IMR-90 (cell line): ENCODE measurements around the gene SWI5. TPM values are rescaled to one million over a fixed set of nuclear protein-coding genes. Genes with fewer than 3 reads are reported as not detected.

Experiments used
- ATAC-seq: fragments of 200-7000 bp; cut with Tn5 transposase; 2 replicates; pipeline ENCODE4 v1.9.1; 2020; ENCODE audit warnings: low read depth, mild to moderate bottlenecking, moderate library complexity
- BruUV-seq: library from RNA; stranded (reverse); fragments of 400-500 nt; replicated peaks from 2 replicates; lab custom pipeline; 2021; lab: Mats Ljungman, UMichigan
- CTCF ChIA-PET: fragments of 300-600 bp; formaldehyde crosslinking; extraction: SDS; loops from one replicate; lab custom pipeline; 2021; ENCODE audit warnings: antibody characterized with exemption; lab: Yijun Ruan, JAX
- POLR2A ChIA-PET: fragments of 300-600 bp; sonication (Branson Sonifier 250); formaldehyde crosslinking; loops from one replicate; lab custom pipeline; 2022; ENCODE audit warnings: antibody characterized with exemption; ENCODE audit not compliant: unreplicated experiment; lab: Charles Lee
- DNase-seq: peaks from one replicate; pipeline ENCODE4 v3.0.0; 2013
- H2AFZ ChIP-seq: replicated peaks from 2 replicates; pipeline ENCODE3; 2013; ENCODE audit warnings: low read length, mild to moderate bottlenecking; ENCODE audit not compliant: poor library complexity
- H2AK5ac ChIP-seq: 2 replicates; pipeline ENCODE4 v1.6.1; 2013; ENCODE audit warnings: low read depth, low read length, inconsistent platforms
- H2AK9ac ChIP-seq: replicated peaks from 2 replicates; pipeline ENCODE3; 2013; ENCODE audit warnings: mild to moderate bottlenecking, low read depth, low read length, moderate library complexity; ENCODE audit not compliant: poor library complexity
- H2BK120ac ChIP-seq: 2 replicates; pipeline ENCODE4 v1.6.1; 2013; ENCODE audit warnings: low read depth, low read length, inconsistent platforms
- H2BK15ac ChIP-seq: 3 replicates; pipeline ENCODE4 v1.6.1; 2013; ENCODE audit warnings: low read depth, low read length, inconsistent platforms
- H2BK20ac ChIP-seq: 2 replicates; pipeline ENCODE4 v1.6.1; 2013; ENCODE audit warnings: low read depth, mild to moderate bottlenecking, inconsistent platforms, low read length, moderate library complexity
- H2BK5ac ChIP-seq: 2 replicates; pipeline ENCODE4 v1.6.1; 2013; ENCODE audit warnings: mild to moderate bottlenecking, low read depth, low read length, inconsistent platforms; ENCODE audit not compliant: poor library complexity, severe bottlenecking
- H3K14ac ChIP-seq: replicated peaks from 2 replicates; pipeline ENCODE4 v1.6.1; 2013; ENCODE audit warnings: low read depth, low read length, inconsistent platforms
- H3K18ac ChIP-seq: 2 replicates; pipeline ENCODE4 v1.6.1; 2013; ENCODE audit warnings: low read depth, low read length, control low read depth
- H3K23ac ChIP-seq: 2 replicates; pipeline ENCODE4 v1.6.1; 2013; ENCODE audit warnings: low read depth, low read length, inconsistent platforms
- H3K27ac ChIP-seq: 2 replicates; pipeline ENCODE4 v1.5.1; 2013; ENCODE audit warnings: mild to moderate bottlenecking, control low read depth, low read length; ENCODE audit not compliant: insufficient read depth
- H3K27me3 ChIP-seq: 2 replicates; pipeline ENCODE4 v1.6.1; 2013; ENCODE audit warnings: low read length; ENCODE audit not compliant: control insufficient read depth, insufficient read depth
- H3K36me3 ChIP-seq: 2 replicates; pipeline ENCODE4 v1.6.1; 2013; ENCODE audit warnings: low read length, mixed read lengths; ENCODE audit not compliant: control insufficient read depth, insufficient read depth
- H3K4ac ChIP-seq: 2 replicates; pipeline ENCODE4 v1.6.1; 2013; ENCODE audit warnings: low read depth, low read length, inconsistent platforms
- H3K4me1 ChIP-seq: 2 replicates; pipeline ENCODE4 v1.6.1; 2013; ENCODE audit warnings: low read length, mixed read lengths; ENCODE audit not compliant: control insufficient read depth, insufficient read depth
- H3K4me2 ChIP-seq: 2 replicates; pipeline ENCODE4 v1.6.1; 2013; ENCODE audit warnings: low read depth, mild to moderate bottlenecking, control low read depth, low read length, moderate library complexity
- H3K4me3 ChIP-seq: 2 replicates; pipeline ENCODE4 v1.5.1; 2013; ENCODE audit warnings: low read depth, mild to moderate bottlenecking, control low read depth, low read length, moderate library complexity; ENCODE audit not compliant: insufficient read depth
- H3K56ac ChIP-seq: 2 replicates; pipeline ENCODE4 v1.6.1; 2013; ENCODE audit warnings: low read length, inconsistent platforms; ENCODE audit not compliant: insufficient read depth; ENCODE audit errors: extremely low read depth
- H3K79me1 ChIP-seq, 2 experiments: 2 replicates each; pipeline ENCODE4 v1.6.1; 2013; ENCODE audit warnings: low read length in 2 of 2, inconsistent platforms in 1 of 2, low read depth in 1 of 2
- H3K9ac ChIP-seq: 2 replicates; pipeline ENCODE4 v1.6.1; 2013; ENCODE audit warnings: low read depth, low read length, control low read depth
- H3K9me1 ChIP-seq: 2 replicates; pipeline ENCODE4 v1.6.1; 2013; ENCODE audit warnings: low read length, inconsistent platforms; ENCODE audit not compliant: insufficient read depth
- H3K9me3 ChIP-seq: 2 replicates; pipeline ENCODE4 v1.6.1; 2013; ENCODE audit warnings: low read length; ENCODE audit not compliant: control insufficient read depth, insufficient read depth
- H4K20me1 ChIP-seq: 2 replicates; pipeline ENCODE4 v1.6.1; 2013; ENCODE audit warnings: low read length, inconsistent platforms; ENCODE audit not compliant: insufficient read depth
- H4K5ac ChIP-seq: 2 replicates; pipeline ENCODE4 v1.6.1; 2013; ENCODE audit warnings: mild to moderate bottlenecking, low read depth, low read length, control low read depth
- H4K8ac ChIP-seq, 2 experiments: 2 replicates each; pipeline ENCODE4 v1.6.1; 2013; ENCODE audit warnings: low read depth in 2 of 2, low read length in 2 of 2, control low read depth in 1 of 2, inconsistent platforms in 1 of 2
- H4K91ac ChIP-seq: 2 replicates; pipeline ENCODE4 v1.6.1; 2013; ENCODE audit warnings: low read depth, low read length, inconsistent platforms; ENCODE audit not compliant: insufficient read depth
- BHLHE40 ChIP-seq: fragments of 150-350 bp; IDR thresholded peaks from 2 replicates; pipeline ENCODE4 v1.6.1; 2016; ENCODE audit warnings: mild to moderate bottlenecking, low read depth, low read length
- WGBS, 2 experiments: methylation state at CpG; one replicate each; pipeline versions ENCODE4 v1.1.5 to v1.1.7; 2013; ENCODE audit warnings: missing lambda C conversion rate in 2 of 2; ENCODE audit not compliant: insufficient read length in 1 of 2; ENCODE audit errors: extremely low coverage in 2 of 2; 5-methylcytosine and 5-hydroxymethylcytosine counted together
- dilution Hi-C: fragments of 300-500 bp; cut with HindIII; formaldehyde crosslinking; loops from one replicate; pipeline ENCODE4 v1.14.3; 2018; ENCODE audit warnings: low sequenced_read_pairs; ENCODE audit not compliant: unreplicated experiment
- in situ Hi-C: fragments of 300-500 bp; cut with MboI; formaldehyde crosslinking; loops from 3 replicates; pipeline ENCODE4 v1.14.3; 2019; ENCODE audit warnings: low sequenced_read_pairs, inconsistent platforms, mixed read lengths
- intact Hi-C: fragments of 100-400 bp; cut with micrococcal nuclease; formaldehyde crosslinking; loops from 2 replicates; pipeline ENCODE4 v1.10.0; 2022
- polyA plus RNA-seq, 3 experiments: library from polyadenylated mRNA; depleted of rRNA; stranded (reverse); fragments of >200 nt; gene quantifications; 2 replicates each; pipeline ENCODE4 v1.2.3, GENCODE V29; 2012; ENCODE audit warnings: low replicate concordance in 1 of 3
- total RNA-seq: library from RNA; depleted of rRNA; stranded (reverse); fragments of >200 nt; gene quantifications from 2 replicates; pipeline ENCODE4 v1.2.3, GENCODE V29; 2012

The SWI5 gene
- total and polyA plus RNA-seq, 2 of the 4 experiments (the other 2 are of a cell fraction): 38.9 to 93.5 TPM

DNA sequence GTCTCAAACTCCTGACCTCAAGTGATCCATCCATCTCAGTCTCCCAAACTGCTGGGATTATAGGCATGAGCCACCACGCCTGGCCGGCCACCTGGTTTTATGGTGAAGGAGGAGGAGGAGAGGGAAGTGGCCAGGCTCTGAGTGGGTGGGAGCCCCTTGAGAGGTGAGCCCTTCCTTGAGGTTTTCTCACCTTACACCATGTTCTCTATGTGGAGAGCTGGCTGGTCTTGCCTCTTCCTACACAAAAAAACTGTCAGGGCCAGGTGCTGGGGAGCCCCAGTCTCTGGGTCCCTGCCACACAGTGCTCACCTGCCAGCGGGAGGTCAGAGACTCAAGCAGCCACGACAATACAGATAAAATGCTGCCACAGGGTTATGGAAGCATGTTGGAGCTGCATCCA is 18.1 kb downstream of the SWI5 start:
- POLR2A ChIA-PET: no interaction called here
- intact Hi-C loops: loop anchor here (2.0 kb wide), 2 partner anchors 29 to 119 kb away; partner anchors contain the start of genes COQ4 and TRUB2
- H3K79me1 ChIP-seq: peaks cover 0 to 5% of the 10 kb centered on the region in 2 experiments; a peak in 1 of 4 replicates

More for the DNA sequence above, 18.1 kb downstream of the SWI5 start:
- no peak overlapping the region for H2AK9ac ChIP-seq
- DNase-seq: no peak
- H3K27me3 ChIP-seq: no peaks in the 10 kb centered on the region
- dilution Hi-C loops (no loop called here), in situ Hi-C loops (loop anchor here (10.0 kb wide), 1 partner anchor 261 kb away; the partner anchor contains the start of gene SPTAN1)
- no peak overlapping the region for H3K4ac ChIP-seq
- ATAC-seq: no peak
- H2AFZ ChIP-seq: no peak overlapping the region
- no peaks in the 10 kb centered on the region for H4K20me1 ChIP-seq
- H3K27ac ChIP-seq: no peak overlapping the region
- H2BK120ac ChIP-seq: no peak overlapping the region
- BruUV-seq: no TSS peak
- peaks cover 2% of the 10 kb centered on the region; the same call in 1 of the 2 replicates for H3K36me3 ChIP-seq
- CTCF ChIA-PET: no interaction called here
- no peak overlapping the region for H4K5ac ChIP-seq
- no peak overlapping the region for H4K8ac ChIP-seq
- H3K4me2 ChIP-seq: no peak overlapping the region
- H3K9me3 ChIP-seq: no peaks in the 10 kb centered on the region
- 60% methylated on average over 1 of the region's 4 CpGs; no CpG with 5 or more reads in 1 of the 2 experiments for WGBS, 2 experiments
- no peak for TF ChIP-seq BHLHE40
- no peak overlapping the region for H3K4me3 ChIP-seq
- no peak overlapping the region for H4K91ac ChIP-seq
- peaks cover 8% of the 10 kb centered on the region; the same call in 1 of the 2 replicates for H3K9me1 ChIP-seq
- H2BK20ac ChIP-seq: no peak overlapping the region
- H2BK5ac ChIP-seq: no peak overlapping the region
- no peak overlapping the region for H3K23ac ChIP-seq
- no peak overlapping the region for H3K56ac ChIP-seq
- H3K18ac ChIP-seq: no peak overlapping the region
- no peak overlapping the region for H3K14ac ChIP-seq
- H3K9ac ChIP-seq: no peak overlapping the region
- no peak overlapping the region for H2BK15ac ChIP-seq
- H2AK5ac ChIP-seq: 0 out of 2 replicates have a peak overlapping the region, but pooled peaks have one; percentile 45
- peaks cover 5% of the 10 kb centered on the region for H3K4me1 ChIP-seq
